Inflammatory macrophage treated with lipopolysaccharide for 1 hour (primary cell): ENCODE data around the gene GLIS1.

Source experiments
- DNase-seq, 2 donors: peaks; one replicate each; pipeline ENCODE4 v3.0.0-alpha.2; 2020 to 2022

The GLIS1 gene

DNA sequence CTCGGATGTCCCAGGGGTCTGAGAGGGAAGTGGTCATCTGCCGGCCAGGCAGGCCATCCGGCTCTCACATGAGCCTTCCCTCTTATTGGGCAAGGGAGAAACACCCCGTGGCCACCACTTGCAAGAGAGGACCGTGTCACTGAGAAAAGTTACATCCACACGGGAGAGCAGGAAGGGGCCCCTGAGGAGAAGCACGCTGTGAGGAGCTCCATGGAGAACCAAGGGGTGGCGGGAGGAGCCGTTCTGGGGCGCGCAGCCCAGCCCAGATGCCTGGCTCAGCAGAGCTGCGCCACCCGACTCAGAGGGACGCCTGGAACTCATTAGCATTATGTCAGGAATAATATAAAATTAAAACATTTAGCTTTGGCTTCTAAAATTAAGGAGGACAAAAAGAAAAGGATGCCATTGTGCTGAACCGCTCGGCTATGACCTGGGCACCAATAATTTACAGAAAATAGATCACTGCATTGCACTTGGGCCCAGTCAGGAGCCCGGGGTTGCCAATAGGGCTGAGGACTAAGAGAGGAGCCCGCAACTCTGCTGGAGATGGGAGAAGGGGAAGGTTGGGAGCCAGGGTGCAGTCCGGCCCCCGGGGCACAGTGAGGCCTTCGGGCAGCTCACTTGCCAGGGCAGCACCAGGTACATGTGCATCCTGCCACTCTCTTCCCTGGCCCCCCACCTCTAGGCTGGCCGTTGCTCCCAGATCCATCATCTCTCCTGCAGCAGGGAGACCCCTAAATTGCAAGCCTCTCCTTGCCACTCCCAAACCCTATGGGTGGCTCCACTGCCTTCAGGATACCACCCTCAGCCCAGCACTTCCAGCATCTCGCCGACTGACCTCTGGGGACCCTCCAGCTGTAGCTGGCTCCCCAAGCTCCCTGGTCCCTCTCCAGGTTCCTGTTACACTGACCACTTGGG lies 194.9 kb downstream of the GLIS1 start:
- no peak for DNase-seq

GRCh38 chr1:53543130-53543777 lies 195.7 kb downstream of the GLIS1 start:
- no peak for DNase-seq

GRCh38 chr1:53542551-53542950 lies 196.4 kb downstream of the GLIS1 start:
- DNase-seq: no peak

GRCh38 chr1:53541761-53542550 lies 197.0 kb downstream of the GLIS1 start:
- DNase-seq: no peak

GRCh38 chr1:53541263-53541625 lies 197.7 kb downstream of the GLIS1 start:
- DNase-seq: no peak

DNA sequence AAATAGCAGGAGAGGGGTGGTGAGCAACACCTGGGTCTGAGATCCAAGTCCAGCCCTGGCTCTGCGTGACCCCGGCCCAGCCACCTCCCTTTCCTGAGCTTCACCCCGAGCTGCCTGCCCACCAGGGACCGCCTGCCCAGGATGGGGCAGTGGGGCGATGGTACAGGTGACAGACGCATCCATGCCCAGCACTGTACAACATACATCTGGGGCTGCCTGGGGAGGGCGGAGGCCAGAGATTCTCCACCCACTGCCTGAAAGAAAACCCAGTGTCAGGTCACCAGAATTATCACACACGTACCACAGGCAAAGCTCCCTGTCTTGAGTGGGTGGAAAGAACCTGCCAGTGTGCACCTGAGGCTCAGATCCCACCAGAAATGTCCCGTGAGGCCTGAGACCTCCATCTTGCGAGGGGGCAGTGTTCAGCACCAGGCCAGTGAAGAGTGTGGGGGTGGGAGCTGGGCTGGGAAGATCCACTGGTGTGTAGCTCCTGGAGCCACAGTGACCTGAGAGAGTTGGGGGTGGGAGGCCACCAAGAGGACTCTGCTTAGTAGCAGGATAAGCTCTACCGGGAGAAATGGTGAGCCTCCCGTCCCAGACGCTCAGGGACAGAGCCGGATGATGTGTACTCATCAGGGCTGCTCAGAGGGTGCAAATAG lies 198.2 kb downstream of the GLIS1 start:
- no peak for DNase-seq

GRCh38 chr1:53539711-53540603 lies 199.0 kb downstream of the GLIS1 start:
- DNase-seq: no peak

DNA sequence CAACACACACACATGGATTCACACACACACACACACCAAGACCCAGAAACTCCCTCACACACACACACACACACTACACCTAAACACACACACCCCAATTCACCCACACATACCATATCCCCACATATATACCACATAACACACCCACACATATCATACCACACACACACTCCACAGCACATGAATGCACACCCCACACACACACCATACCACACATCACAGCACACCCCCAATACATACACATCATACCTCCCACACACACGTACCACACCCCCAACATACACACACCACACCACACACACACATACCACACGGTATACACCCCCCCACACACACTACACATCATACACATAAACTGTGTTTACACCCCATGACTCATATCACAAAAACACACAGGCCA lies 199.7 kb downstream of the GLIS1 start:
- DNase-seq: no peak

DNA sequence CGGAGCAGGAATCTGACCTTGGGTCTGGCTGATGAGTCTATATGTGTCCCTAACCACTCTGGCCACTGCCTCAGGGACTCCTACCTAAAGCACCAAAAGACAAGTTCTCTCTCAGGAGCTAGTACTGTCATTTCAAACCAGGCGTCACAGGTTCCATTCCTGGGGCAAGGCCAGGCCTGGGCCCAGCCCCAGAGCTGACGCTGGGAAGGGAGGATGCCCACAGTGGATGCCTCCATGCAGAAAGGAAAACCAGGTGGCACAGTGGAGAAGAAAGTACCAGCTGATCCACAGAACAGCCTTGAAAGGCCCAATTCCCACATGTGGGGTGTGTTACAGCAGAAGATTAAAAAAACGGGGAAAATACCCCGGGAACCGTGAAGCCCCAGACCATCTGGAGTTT lies 202.4 kb downstream of the GLIS1 start:
- no peak for DNase-seq

GRCh38 chr1:53535846-53536245 lies 203.1 kb downstream of the GLIS1 start:
- DNase-seq: no peak

DNA sequence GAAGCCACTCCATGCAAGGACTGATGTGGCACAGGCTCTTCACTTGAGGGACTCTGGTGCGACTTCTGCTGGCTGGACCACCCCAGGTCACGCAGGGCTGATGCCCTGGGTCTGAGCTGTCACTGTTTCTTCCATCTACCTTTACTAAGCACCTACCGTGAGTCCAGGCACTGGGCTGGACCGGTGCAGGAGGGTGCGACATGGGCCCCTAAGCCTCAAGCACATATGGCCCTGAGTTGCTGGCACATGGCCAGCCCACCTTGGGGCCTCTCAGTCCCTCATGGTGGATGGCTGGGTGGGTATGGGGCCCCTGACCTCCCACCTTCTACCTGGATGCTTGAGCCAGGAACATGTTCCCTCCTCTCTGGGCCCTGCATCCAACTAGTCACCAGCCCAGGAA lies 203.7 kb downstream of the GLIS1 start:
- DNase-seq: no peak

GRCh38 chr1:53532912-53533311 lies 206.1 kb downstream of the GLIS1 start:
- DNase-seq: no peak

DNA sequence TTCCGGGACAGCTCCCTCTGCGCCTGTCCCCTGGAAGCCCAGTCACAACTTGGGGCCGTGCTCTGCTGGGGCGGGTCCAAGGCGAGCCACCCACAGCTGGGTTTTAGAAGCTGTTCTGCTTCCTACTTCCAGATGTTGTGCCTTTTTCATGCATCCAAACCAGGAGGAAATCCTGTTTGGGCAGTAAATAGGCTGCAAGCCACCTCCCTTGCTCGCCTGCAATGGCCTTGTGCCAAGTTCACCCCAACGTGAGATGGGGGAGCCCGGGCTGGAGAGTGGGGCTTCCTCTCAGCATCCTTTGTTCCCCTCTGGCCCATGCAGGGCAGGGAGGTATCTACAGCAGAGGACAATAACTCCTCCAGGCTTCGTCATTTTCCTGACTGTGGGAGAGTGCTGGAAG lies 206.6 kb downstream of the GLIS1 start:
- DNase-seq: no peak

DNA sequence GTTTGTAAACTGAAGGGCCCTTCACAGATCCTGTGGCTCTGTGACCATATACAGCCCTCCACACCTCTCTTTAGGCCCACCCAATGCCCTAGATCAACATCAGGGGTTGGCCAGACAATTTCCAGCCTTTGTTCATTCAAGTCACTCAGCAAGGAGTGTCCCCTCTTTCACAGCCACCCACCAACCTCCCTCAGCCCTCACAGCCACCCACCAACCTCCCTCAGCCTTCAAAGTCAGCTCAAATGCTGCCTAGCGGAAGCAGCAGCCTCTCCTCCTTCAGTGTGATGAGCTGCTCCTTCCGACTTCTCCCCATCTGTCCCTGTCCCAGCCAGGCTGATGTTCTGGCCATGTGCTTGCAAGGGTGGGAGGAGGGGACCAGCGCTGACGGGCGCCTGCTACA lies 208.4 kb downstream of the GLIS1 start:
- no peak for DNase-seq

DNA sequence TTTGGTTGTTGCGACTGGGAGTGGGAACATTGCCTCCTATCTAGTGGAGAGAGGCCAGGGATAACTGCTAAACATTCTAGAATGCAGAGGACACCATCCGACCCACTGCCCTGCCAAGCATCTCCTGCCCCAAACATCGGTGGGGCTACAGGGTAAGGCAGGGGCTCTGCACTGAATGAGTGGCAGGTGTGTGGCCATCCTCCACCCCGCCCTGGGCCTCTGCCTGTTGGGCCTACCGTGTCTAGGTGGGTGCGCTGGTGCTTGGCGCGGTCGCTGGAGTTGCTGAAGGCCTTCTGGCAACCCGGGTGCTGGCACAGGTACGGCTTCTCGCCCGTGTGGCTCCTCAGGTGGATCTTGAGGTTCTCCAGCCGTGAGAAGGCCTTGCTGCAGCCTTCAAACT lies 209.4 kb downstream of the GLIS1 start:
- no peak for DNase-seq

- DNase-seq: no peak
Observed at GRCh38 chr1:53527368-53527767, 211.6 kb downstream of the GLIS1 start.

DNA sequence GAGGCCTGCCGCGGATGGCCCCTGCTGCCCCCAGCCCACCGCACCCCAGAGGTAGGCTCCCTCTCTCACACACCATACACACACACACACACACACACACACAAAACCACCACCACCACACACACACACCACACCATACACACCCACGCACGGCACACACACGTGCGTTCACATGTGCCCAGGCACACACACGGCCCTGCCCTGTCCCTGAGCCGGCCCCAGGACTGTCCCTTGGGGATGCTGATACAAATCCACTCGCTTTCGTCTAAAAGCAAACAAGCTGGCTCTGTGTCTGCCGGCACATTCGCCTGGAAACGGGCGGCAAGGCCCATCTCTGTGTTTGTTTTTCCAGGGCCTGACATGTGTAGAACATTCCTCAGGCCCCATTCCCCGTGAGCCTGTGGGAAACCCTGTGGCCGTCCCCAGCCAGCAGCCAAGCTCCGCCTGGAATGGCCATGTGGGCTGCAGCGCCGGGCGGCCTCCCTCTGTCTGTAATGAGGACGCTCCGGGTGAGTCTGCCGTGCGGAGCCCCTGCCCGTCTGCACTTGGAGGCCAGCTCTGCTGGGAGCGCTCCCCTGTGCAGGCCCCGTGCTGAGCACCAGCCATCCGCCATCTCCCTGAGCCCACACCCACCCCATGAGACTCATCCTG lies 212.4 kb downstream of the GLIS1 start:
- no peak for DNase-seq

GRCh38 chr1:53525595-53525994 lies 213.4 kb downstream of the GLIS1 start:
- DNase-seq: no peak

DNA sequence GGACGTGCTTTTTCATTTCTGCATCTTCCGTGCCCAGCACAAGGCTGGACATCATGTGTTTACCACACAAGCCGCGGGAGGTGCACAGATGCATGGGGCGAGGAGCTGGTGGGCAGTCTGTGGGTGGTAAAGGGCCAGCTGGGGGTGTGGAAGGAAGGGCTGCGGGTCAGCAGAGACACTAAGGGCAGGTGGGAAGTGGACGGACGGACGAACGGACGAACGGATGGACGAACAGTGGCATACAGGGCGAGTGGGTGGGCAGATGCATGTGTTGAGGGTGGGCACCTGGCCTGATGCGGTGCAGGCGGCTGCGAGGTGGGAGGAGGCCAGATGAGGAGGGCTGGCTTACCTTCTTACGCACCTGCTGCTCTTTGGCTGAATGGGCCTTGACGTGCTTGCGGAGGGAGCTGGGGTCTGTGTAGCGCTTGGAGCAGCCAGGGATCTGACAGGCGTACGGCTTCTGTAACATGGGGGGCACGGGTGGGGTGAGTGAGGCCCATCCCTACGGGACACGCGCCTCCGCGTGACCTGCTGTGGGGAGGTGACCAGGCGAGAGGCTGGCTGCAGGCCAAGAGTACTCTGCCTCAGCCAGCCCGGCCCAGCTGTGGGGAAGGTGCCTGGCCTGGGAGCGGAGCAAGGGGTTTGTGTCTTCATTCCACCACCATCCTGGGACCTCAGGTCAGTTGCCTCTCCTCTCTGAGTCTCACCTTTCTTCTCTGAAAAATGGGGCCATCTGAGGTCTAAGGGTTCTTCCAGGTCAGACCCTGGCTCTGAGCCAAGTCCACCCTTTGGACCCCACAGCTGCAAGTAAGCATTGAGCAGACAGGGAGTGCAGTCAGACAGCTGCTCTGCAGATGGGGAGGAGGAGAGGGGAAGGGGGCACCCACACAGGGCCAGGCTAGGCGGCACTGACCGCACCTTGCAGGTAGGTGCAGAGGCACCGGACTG lies 214.3 kb downstream of the GLIS1 start:
- DNase-seq: no peak

- no peak for DNase-seq
Observed at GRCh38 chr1:53521924-53522552, 216.9 kb downstream of the GLIS1 start.
